NCI-H460 (cell line): ENCODE results near the gene QSOX2. TPM values are rescaled to one million over a fixed set of nuclear protein-coding genes. Genes with fewer than 3 reads are reported as not detected.

Experiments used
- DNase-seq: peaks from one replicate; pipeline ENCODE4 v3.0.0-alpha.2; 2016; ENCODE audit warnings: low read depth; ENCODE audit errors: extremely low read depth
- total RNA-seq: library from RNA; depleted of rRNA; stranded (reverse); fragments of >200 nt; shearing (Covaris generic); gene quantifications from 2 replicates; pipeline ENCODE4 v1.2.3, GENCODE V29; 2014

The QSOX2 gene
- total RNA-seq, 1 experiment from 2014 or later: 26.3 TPM

DNA sequence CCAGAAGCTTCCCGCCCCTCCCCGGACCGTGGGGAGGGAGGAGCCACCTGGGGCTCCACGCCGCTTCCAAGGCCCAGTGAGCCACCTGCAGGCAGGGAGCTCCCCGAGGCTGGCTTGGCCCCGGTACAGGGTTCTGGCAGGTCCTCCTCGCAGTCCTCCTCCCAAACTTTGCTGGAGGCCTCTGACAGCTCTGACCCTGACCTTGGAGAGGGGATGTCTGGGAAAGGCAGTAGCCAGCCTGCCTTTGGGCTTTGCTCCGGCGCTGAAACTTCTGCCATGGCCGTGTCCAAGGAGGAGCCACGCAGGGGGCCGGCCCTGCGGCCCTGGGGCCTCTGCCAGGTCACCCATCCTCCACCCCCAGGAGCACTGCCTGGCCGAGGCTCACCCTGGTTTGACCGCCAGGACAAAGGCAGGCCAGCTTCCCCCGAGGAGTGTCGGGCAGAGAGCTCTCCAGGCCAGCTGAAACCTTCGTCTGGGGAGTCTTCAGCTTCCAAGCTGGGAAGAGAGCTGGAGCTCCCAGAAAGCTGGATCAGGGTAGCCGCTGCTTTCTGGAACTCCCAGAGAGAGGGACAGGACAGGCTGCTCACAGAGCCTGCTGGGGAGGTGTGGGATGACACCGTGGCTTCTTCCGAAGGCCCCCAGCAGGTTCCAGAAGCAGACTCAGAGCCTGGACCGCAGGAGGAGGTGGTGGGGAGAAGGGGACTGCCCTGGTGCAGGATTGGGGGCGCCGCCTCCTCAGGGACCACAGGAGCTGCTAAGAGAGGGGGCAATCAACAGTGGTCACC, 9.0 kb upstream of the QSOX2 start:
- DNase-seq: no peak

- DNase-seq: no peak
Observed at GRCh38 chr9:136253246-136254130, 7.9 kb upstream of the QSOX2 start.

DNA sequence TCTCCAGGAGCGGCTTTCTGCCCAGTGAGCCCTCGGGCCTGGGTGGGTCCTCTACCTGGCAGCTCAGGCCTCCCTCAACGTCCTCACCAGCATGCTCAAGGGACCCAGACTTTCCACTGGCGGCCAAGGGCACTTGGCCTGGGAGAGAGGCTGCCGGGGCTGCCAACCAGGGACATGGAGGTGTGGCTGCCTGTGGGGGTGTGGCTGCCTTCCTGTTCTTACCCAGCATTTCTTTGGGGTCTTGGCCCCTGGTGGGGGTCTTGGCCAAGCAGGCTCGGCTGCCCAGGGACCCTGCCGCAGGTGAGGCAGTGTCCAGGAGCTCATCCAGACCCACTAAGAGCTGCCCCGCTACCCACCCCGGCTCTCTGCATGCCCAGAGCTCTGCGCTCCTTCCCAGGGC, 7.2 kb upstream of the QSOX2 start:
- no peak for DNase-seq

GRCh38 chr9:136252281-136252680, 6.7 kb upstream of the QSOX2 start:
- DNase-seq: no peak

DNA sequence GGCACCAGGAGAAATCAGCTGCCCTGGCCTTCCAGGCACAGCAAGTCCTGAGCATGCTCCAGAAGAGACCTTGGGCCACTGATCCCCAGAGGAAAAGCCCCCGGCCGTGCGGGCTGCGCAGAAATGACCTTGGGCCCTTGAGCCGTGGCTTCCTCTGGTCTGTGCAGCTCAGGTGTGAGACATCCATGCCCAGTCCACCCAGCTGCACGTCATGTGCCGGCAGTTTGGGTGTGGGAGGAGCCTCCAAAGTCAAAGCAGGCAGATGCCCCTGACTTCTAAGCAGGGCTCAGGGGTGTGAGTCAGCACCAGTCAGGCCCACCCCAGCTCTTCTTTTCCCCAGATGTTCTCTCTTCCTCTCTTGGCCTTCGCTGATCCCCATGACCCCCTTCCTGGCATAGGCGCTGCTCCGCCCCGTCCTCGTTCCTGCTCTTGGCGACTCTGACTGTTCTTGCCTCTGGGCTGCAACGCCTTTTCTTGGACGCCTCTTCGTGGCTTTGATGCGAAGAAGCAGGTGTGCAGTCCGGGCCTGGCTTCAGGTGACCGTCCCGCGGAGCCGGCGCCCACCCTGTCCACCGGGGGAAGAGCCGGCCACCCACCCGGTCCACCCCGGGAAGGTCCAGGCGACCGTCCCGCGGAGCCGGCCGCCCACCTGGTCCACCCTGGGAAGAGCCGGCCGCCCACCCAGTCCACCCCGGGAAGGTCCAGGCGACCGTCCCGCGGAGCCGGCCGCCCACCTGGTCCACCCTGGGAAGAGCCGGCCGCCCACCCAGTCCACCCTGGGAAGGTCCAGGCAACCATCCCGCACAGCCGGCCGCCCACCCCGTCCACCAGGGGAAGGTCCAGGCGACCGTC, 5.9 kb upstream of the QSOX2 start:
- no peak for DNase-seq

- DNase-seq: no peak
Observed at GRCh38 chr9:136250676-136251075, 5.1 kb upstream of the QSOX2 start.

GRCh38 chr9:136249877-136250559, 4.4 kb upstream of the QSOX2 start:
- no peak for DNase-seq

GRCh38 chr9:136248951-136249876, 3.6 kb upstream of the QSOX2 start:
- DNase-seq: no peak

DNA sequence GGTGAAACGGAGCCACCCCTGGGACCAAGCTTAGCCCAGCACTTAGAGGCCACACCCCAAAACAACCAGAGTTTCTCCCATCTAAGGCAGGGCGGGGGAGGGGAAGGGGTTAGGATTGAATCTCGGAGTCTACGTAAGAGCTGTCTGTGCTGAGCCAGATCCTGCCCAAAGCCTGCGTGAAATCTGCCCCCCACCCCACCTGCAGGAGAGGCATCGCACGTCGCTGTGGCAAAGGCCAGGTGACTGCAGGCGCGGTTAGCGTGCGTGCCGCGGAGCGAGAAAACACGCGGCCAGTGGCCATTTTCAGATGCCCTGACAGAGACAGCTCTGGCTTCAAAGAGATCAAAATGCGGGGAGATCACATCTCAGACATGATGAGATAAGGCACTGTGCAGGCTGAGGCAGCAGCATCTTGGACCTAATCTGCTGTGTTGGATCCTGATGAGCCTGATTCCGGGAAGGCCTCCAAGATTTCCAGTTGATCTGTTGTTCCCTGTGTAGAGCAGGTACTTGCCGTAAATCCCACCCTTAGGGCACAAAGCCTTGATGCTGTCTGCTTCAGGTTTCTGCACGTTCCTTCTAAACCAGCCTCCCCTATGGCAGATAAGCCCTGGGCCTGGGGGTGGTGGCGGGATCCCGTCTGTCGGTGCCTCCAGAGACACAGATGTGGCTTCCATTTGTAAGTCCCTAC, 2.5 kb upstream of the QSOX2 start:
- DNase-seq: no peak

DNA sequence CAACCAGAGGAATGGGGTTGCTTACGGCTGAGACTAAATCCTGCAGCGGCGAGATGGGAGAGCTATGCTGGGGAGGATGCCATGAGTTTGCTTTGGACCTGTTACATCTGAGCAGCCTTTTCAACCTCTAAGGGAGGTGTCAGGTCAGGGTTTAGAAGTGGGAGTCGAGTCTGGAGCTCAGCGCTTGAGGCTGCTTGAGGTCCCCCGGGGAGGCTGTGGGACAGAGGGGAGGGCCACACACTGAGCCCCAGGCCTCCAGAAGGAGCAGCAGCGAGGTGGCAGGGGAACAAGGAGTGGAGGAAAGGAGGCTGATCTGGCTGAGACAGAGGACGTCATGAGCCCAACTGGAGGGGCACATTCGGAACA, 1.9 kb upstream of the QSOX2 start:
- no peak for DNase-seq

GRCh38 chr9:136246849-136247550, 1.4 kb upstream of the QSOX2 start:
- DNase-seq: no peak

GRCh38 chr9:136244969-136245218, 718 bp downstream of the QSOX2 start:
- no peak for DNase-seq

GRCh38 chr9:136244122-136244968, 1.3 kb downstream of the QSOX2 start:
- no peak for DNase-seq

GRCh38 chr9:136243631-136244030, 2.0 kb downstream of the QSOX2 start:
- DNase-seq: no peak

- DNase-seq: peak; percentile 28
Observed at GRCh38 chr9:136242918-136243525, 2.6 kb downstream of the QSOX2 start.

- DNase-seq: no peak
Observed at GRCh38 chr9:136242248-136242647, 3.4 kb downstream of the QSOX2 start.

GRCh38 chr9:136241542-136241941, 4.1 kb downstream of the QSOX2 start:
- no peak for DNase-seq
